HG03469 (cell line): Measurements from ENCODE around the gene STRIP2.
"Not testable (repeated sequence)": the region's sequence is repeated elsewhere in the genome, so short reads cannot be mapped to it uniquely, and the experiment has no call there.

Experiments
- ATAC-seq: cut with Tn5 transposase; IDR thresholded peaks from one replicate; pipeline ENCODE4 v1.9.1; 2021; ENCODE audit warnings: mild to moderate bottlenecking, moderate library complexity, moderate number of reproducible peaks; ENCODE audit not compliant: unreplicated experiment

Gene STRIP2

GRCh38 chr7:129433847-129434674 is at the start of gene STRIP2:
Gene STRIP2, plus strand, starts transcription at chr7:129434432. Its CDS starts 41 bp downstream, at chr7:129434473.
- ATAC-seq, result peak; percentile 67

- no peak for ATAC-seq
Observed at GRCh38 chr7:129385116-129385515, 49.1 kb upstream of the STRIP2 start.

GRCh38 chr7:129385598-129385997 is 48.6 kb upstream of the STRIP2 start:
- no peak for ATAC-seq

- ATAC-seq, result no peak
Observed at GRCh38 chr7:129386506-129386905, 47.7 kb upstream of the STRIP2 start.

- ATAC-seq, result no peak
Observed at GRCh38 chr7:129387537-129387936, 46.7 kb upstream of the STRIP2 start.

GRCh38 chr7:129388333-129389098 is 45.7 kb upstream of the STRIP2 start:
- no peak for ATAC-seq

GRCh38 chr7:129389829-129390228 is 44.4 kb upstream of the STRIP2 start:
- ATAC-seq, result no peak

GRCh38 chr7:129390314-129390713 is 43.9 kb upstream of the STRIP2 start:
- no peak for ATAC-seq

GRCh38 chr7:129391546-129392171 is 42.6 kb upstream of the STRIP2 start:
- no peak for ATAC-seq

- no peak for ATAC-seq
Observed at GRCh38 chr7:129393255-129393654, 41.0 kb upstream of the STRIP2 start.

GRCh38 chr7:129394101-129394500 is 40.1 kb upstream of the STRIP2 start:
- no peak for ATAC-seq

- no peak for ATAC-seq
Observed at GRCh38 chr7:129394982-129395914, 39.0 kb upstream of the STRIP2 start.

GRCh38 chr7:129401228-129401966 is 32.8 kb upstream of the STRIP2 start:
- ATAC-seq, result no peak

- ATAC-seq, result no peak
Observed at GRCh38 chr7:129401967-129402860, 32.0 kb upstream of the STRIP2 start.

GRCh38 chr7:129405527-129405926 is 28.7 kb upstream of the STRIP2 start:
- no peak for ATAC-seq

GRCh38 chr7:129410238-129410637 is 24.0 kb upstream of the STRIP2 start:
- not testable (repeated sequence) for ATAC-seq

- ATAC-seq, result no peak
Observed at GRCh38 chr7:129412501-129412900, 21.7 kb upstream of the STRIP2 start.

- no peak for ATAC-seq
Observed at GRCh38 chr7:129417073-129417472, 17.2 kb upstream of the STRIP2 start.
